NOMO-1 (cell line): ENCODE results near the gene ETS1.

ENCODE experiments used
- DNase-seq, 2 experiments: peaks; one replicate each; lab custom pipeline; 2025; ENCODE audit not compliant: unreplicated experiment in 2 of 2; lab: John Stamatoyannopoulos, UW

Gene ETS1

GRCh38 chr11:128472128-128473089, 114.9 kb downstream of the ETS1 start:
- DNase-seq = no peak

GRCh38 chr11:128471138-128471661, 116.2 kb downstream of the ETS1 start:
- DNase-seq = no peak

GRCh38 chr11:128470081-128470480, 117.3 kb downstream of the ETS1 start:
- no peak for DNase-seq

GRCh38 chr11:128469220-128469619, 118.1 kb downstream of the ETS1 start:
- DNase-seq = no peak

- no peak for DNase-seq
Measured at GRCh38 chr11:128468111-128468510, 119.2 kb downstream of the ETS1 start.

- DNase-seq = no peak
Measured at GRCh38 chr11:128467610-128468041, 119.7 kb downstream of the ETS1 start.

GRCh38 chr11:128467041-128467440, 120.3 kb downstream of the ETS1 start:
- DNase-seq = no peak

- DNase-seq = no peak
Measured at GRCh38 chr11:128465946-128466705, 121.2 kb downstream of the ETS1 start.

GRCh38 chr11:128465531-128465930, 121.8 kb downstream of the ETS1 start:
- no peak for DNase-seq

- DNase-seq = no peak
Measured at GRCh38 chr11:128464878-128465450, 122.4 kb downstream of the ETS1 start.

GRCh38 chr11:128463979-128464378, 123.4 kb downstream of the ETS1 start:
- DNase-seq = no peak

- DNase-seq = no peak
Measured at GRCh38 chr11:128463371-128463829, 124.0 kb downstream of the ETS1 start.

- no peak for DNase-seq
Measured at GRCh38 chr11:128462922-128463321, 124.4 kb downstream of the ETS1 start.

- no peak for DNase-seq
Measured at GRCh38 chr11:128462189-128462588, 125.2 kb downstream of the ETS1 start.

GRCh38 chr11:128458321-128458720, 129.0 kb downstream of the ETS1 start:
- DNase-seq = no peak

GRCh38 chr11:128457874-128458273, 129.5 kb downstream of the ETS1 start:
- no peak for DNase-seq

- no peak for DNase-seq
Measured at GRCh38 chr11:128456566-128457268, 130.6 kb downstream of the ETS1 start.

- DNase-seq = no peak
Measured at GRCh38 chr11:128455766-128456165, 131.6 kb downstream of the ETS1 start.

GRCh38 chr11:128453444-128454336, 133.7 kb downstream of the ETS1 start:
- DNase-seq = no peak
